ENCODE results near the gene IFI30. TPM values are rescaled to one million over a fixed set of nuclear protein-coding genes. Genes with fewer than 3 reads are reported as not detected.

Gene IFI30
- total and polyA plus RNA-seq, 4 donors, result 205 to 1,883 (median 526) TPM

DNA sequence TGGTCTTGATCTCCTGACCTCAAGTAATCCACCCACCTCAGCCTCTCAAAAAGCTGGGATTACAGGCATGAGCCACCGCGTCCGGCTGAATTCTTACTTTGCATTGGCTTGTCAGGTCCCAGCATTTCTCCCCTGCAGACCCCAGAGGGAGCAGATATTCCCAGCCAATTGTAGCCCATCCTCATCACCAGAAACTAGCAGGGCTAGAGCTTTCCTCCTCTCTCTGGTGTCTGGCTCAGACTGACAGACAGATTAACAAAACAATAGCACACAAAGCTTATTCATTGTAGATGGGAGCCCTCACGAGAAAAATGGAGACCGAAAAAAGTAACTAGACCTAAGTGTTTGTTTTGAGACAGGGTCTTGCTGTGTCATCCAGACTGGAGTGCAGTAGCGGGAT, 11.9 kb downstream of the IFI30 start:
- TF ChIP-seq, protein P1, sequence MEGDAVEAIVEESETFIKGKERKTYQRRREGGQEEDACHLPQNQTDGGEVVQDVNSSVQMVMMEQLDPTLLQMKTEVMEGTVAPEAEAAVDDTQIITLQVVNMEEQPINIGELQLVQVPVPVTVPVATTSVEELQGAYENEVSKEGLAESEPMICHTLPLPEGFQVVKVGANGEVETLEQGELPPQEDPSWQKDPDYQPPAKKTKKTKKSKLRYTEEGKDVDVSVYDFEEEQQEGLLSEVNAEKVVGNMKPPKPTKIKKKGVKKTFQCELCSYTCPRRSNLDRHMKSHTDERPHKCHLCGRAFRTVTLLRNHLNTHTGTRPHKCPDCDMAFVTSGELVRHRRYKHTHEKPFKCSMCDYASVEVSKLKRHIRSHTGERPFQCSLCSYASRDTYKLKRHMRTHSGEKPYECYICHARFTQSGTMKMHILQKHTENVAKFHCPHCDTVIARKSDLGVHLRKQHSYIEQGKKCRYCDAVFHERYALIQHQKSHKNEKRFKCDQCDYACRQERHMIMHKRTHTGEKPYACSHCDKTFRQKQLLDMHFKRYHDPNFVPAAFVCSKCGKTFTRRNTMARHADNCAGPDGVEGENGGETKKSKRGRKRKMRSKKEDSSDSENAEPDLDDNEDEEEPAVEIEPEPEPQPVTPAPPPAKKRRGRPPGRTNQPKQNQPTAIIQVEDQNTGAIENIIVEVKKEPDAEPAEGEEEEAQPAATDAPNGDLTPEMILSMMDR (IDR thresholded peaks at IDR 0.05; ENCODE audit: control extremely low read depth, extremely low read depth), result no peak
- Histone ChIP-seq H3K36me3 (ENCODE audit: control insufficient read depth in 4 of 4, insufficient read depth in 4 of 4, low read length in 4 of 4) (no peaks in the 10 kb centered on the region), H3K4me3 (no peak overlapping the region), H3K4me1 (ENCODE audit: control insufficient read depth in 5 of 5, insufficient read depth in 5 of 5, low read length in 5 of 5) (no peaks in the 10 kb centered on the region), H3K27me3 (ENCODE audit: control insufficient read depth in 3 of 3, insufficient read depth in 3 of 3, low read length in 2 of 3) (no peaks in the 10 kb centered on the region), H3K27ac (ENCODE audit: low read depth in 1 of 2, low read length in 1 of 2) (no peak overlapping the region), H3K9me3 (ENCODE audit: control insufficient read depth in 4 of 4, insufficient read depth in 3 of 4, low read length in 3 of 4) (no peaks in the 10 kb centered on the region), H3K9ac (ENCODE audit: insufficient read depth in 1 of 2, low read length in 2 of 2) (no peak overlapping the region)
- WGBS, 2 donors, result 76 to 82% methylated on average over 6 of the region's 6 CpGs
- ATAC-seq (ENCODE audit: insufficient read depth, low FRiP score) (no peak), DNase-seq (no peak)

DNA sequence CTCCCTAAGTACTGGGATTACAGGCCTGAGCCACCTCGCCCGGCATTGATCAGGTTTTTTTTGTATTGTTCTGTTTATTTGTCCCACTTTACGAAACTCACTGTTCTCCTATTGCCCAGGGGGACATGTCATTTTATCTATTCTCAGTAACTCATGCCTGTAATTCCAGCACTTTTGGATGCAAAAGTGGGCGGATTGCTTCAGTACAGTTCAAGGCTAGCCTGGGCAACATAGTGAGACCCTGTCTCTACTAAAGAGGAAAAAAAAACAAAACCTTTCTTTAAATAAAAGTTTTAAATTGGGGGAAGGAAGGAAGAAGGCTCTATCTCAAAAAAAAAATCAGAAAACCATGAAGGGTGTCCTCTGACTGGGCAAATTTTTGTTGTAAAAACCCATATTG, 16.7 kb downstream of the IFI30 start:
- H3K27me3 ChIP-seq (ENCODE audit: control insufficient read depth in 3 of 3, insufficient read depth in 3 of 3, low read length in 2 of 3), result no peaks in the 10 kb centered on the region
- DNase-seq, result no peak
- peaks cover 0 to 20% (median 9%) of the 10 kb centered on the region in 5 donors for H3K4me1 ChIP-seq (ENCODE audit: control insufficient read depth in 5 of 5, insufficient read depth in 5 of 5, low read length in 5 of 5)
- peaks cover 0 to 2% (median 0%) of the 10 kb centered on the region in 4 donors for H3K36me3 ChIP-seq (ENCODE audit: control insufficient read depth in 4 of 4, insufficient read depth in 4 of 4, low read length in 4 of 4)
- no peak overlapping the region for H3K4me3 ChIP-seq
- no peak for ATAC-seq (ENCODE audit: insufficient read depth, low FRiP score)
- no peak overlapping the region for H3K27ac ChIP-seq (ENCODE audit: low read depth in 1 of 2, low read length in 1 of 2)
- no peaks in the 10 kb centered on the region for H3K9me3 ChIP-seq (ENCODE audit: control insufficient read depth in 4 of 4, insufficient read depth in 3 of 4, low read length in 3 of 4)
- no peak overlapping the region for H3K9ac ChIP-seq (ENCODE audit: insufficient read depth in 1 of 2, low read length in 2 of 2)
- 95 to 96% methylated on average over 4 of the region's 4 CpGs for WGBS, 2 donors
- TF ChIP-seq, protein P1 (IDR thresholded peaks at IDR 0.05; ENCODE audit: control extremely low read depth, extremely low read depth), result no peak

DNA sequence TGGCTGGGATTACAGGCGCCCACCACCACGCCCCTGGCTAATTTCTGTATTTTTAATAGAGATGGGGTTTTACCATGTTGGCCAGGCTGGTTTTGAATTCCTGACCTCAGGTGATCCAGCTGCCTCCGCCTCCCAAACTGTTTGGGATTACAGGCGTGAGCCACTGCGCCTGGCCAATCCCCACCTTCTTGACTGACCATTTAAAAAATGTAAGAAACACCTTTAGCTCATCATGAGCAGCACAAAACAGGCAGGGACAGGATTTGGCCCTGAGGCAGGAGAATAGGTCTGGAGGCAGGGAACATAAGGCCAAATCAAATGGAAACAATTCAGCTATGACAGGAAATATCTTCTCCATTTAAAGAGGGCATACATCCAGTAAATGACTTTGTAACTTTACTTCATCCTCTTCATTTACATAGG, 18.0 kb downstream of the IFI30 start:
- no peak for ATAC-seq (ENCODE audit: insufficient read depth, low FRiP score)

More for the DNA sequence above, 18.0 kb downstream of the IFI30 start:
- H3K4me3 ChIP-seq, result no peak overlapping the region
- no peaks in the 10 kb centered on the region for H3K9me3 ChIP-seq (ENCODE audit: control insufficient read depth in 4 of 4, insufficient read depth in 3 of 4, low read length in 3 of 4)
- no peak for DNase-seq
- H3K27ac ChIP-seq (ENCODE audit: low read depth in 1 of 2, low read length in 1 of 2), result peak overlapping the region; percentile 41 to 80
- TF ChIP-seq, protein P1 (IDR thresholded peaks at IDR 0.05; ENCODE audit: control extremely low read depth, extremely low read depth), result no peak
- peaks cover 0 to 20% (median 9%) of the 10 kb centered on the region in 5 donors for H3K4me1 ChIP-seq (ENCODE audit: control insufficient read depth in 5 of 5, insufficient read depth in 5 of 5, low read length in 5 of 5)
- WGBS, 2 donors, result 61 to 78% methylated on average over 5 of the region's 5 CpGs
- H3K36me3 ChIP-seq (ENCODE audit: control insufficient read depth in 4 of 4, insufficient read depth in 4 of 4, low read length in 4 of 4), result peaks cover 0 to 13% (median 2%) of the 10 kb centered on the region in 4 donors
- H3K9ac ChIP-seq (ENCODE audit: insufficient read depth in 1 of 2, low read length in 2 of 2), result peak overlapping the region; percentile 7 to 98
- H3K27me3 ChIP-seq (ENCODE audit: control insufficient read depth in 3 of 3, insufficient read depth in 3 of 3, low read length in 2 of 3), result no peaks in the 10 kb centered on the region
